ENCODE measurements around the gene HTD2.

GRCh38 chr3:58346368-58346767 is 40.0 kb downstream of the HTD2 start:
- no peak for TF ChIP-seq CTCF (IDR thresholded peaks at IDR 0.05)
- no peak for TF ChIP-seq EP300 (IDR thresholded peaks at IDR 0.05)
